Measurements from ENCODE around the gene MSMP.

The MSMP gene

DNA sequence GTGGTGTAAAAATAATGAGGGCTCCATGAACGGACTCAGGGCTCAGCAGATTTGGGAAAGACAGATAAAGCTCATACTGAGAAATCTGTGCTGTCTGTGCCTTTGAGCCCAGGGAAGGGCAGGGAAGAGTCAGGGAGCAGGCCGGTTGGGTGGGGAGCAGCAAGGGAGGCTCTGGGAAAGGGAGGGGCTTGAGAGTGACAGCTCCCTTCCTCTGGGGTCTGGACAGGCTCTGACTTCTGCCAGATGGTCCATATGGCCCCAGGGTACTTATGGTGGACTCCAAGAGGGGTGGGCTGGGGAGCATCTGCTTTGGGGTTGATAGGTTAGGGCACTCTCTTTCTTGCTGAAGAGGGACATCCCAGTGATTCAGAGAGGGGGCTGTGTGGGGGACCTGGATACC lies 39.4 kb upstream of the MSMP start:
- no peak for DNase-seq (ENCODE audit: low read depth in 2 of 2)
- H3K4me3 ChIP-seq (replicated peaks in 1 of 2; ENCODE audit: low read depth in 2 of 2, low read length in 2 of 2), result no peak overlapping the region
- TF ChIP-seq, protein P1, sequence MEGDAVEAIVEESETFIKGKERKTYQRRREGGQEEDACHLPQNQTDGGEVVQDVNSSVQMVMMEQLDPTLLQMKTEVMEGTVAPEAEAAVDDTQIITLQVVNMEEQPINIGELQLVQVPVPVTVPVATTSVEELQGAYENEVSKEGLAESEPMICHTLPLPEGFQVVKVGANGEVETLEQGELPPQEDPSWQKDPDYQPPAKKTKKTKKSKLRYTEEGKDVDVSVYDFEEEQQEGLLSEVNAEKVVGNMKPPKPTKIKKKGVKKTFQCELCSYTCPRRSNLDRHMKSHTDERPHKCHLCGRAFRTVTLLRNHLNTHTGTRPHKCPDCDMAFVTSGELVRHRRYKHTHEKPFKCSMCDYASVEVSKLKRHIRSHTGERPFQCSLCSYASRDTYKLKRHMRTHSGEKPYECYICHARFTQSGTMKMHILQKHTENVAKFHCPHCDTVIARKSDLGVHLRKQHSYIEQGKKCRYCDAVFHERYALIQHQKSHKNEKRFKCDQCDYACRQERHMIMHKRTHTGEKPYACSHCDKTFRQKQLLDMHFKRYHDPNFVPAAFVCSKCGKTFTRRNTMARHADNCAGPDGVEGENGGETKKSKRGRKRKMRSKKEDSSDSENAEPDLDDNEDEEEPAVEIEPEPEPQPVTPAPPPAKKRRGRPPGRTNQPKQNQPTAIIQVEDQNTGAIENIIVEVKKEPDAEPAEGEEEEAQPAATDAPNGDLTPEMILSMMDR (IDR thresholded peaks at IDR 0.05; ENCODE audit: low read depth, low read length), result no peak

GRCh38 chr9:35792826-35793225 lies 38.8 kb upstream of the MSMP start:
- no peak for DNase-seq (ENCODE audit: low read depth in 2 of 2)
- TF ChIP-seq, protein P1 (IDR thresholded peaks at IDR 0.05; ENCODE audit: low read depth, low read length), result no peak
- H3K4me3 ChIP-seq (replicated peaks in 1 of 2; ENCODE audit: low read depth in 2 of 2, low read length in 2 of 2), result peak overlapping the region in 1 of 2 donors; percentile 9

GRCh38 chr9:35792024-35792813 lies 38.1 kb upstream of the MSMP start:
- TF ChIP-seq, protein P1 (IDR thresholded peaks at IDR 0.05; ENCODE audit: low read depth, low read length), result no peak

GRCh38 chr9:35791297-35791921 lies 37.3 kb upstream of the MSMP start, which contains the start of gene NPR2:
Gene NPR2 (plus strand): TSS chr9:35791591. CDS start chr9:35792409, 818 bp downstream.
- H3K4me3 ChIP-seq (replicated peaks in 1 of 2; ENCODE audit: low read depth in 2 of 2, low read length in 2 of 2), result peak within 1 kb of the TSS; percentile 55 to 59
- TF ChIP-seq, protein P1 (IDR thresholded peaks at IDR 0.05; ENCODE audit: low read depth, low read length), result no peak
- peak; percentile 31 to 53 for DNase-seq (ENCODE audit: low read depth in 2 of 2)

More at GRCh38 chr9:35792024-35792813, 38.1 kb upstream of the MSMP start:
- peak overlapping the region; percentile 55 to 59 for H3K4me3 ChIP-seq (replicated peaks in 1 of 2; ENCODE audit: low read depth in 2 of 2, low read length in 2 of 2)
- DNase-seq (ENCODE audit: low read depth in 2 of 2), result no peak

- TF ChIP-seq, protein P1 (IDR thresholded peaks at IDR 0.05; ENCODE audit: low read depth, low read length), result peak; percentile 86
- DNase-seq (ENCODE audit: low read depth in 2 of 2), result peak; percentile 91 to 93
- H3K4me3 ChIP-seq (replicated peaks in 1 of 2; ENCODE audit: low read depth in 2 of 2, low read length in 2 of 2), result no peak overlapping the region
Measured at GRCh38 chr9:35790385-35791296, 36.6 kb upstream of the MSMP start.

GRCh38 chr9:35790025-35790384 lies 35.9 kb upstream of the MSMP start:
- TF ChIP-seq, protein P1 (IDR thresholded peaks at IDR 0.05; ENCODE audit: low read depth, low read length), result no peak
- no peak overlapping the region for H3K4me3 ChIP-seq (replicated peaks in 1 of 2; ENCODE audit: low read depth in 2 of 2, low read length in 2 of 2)
- no peak for DNase-seq (ENCODE audit: low read depth in 2 of 2)
